NOMO-1 treated with dmso at 0.1 percent for 144 hours (cell line): ENCODE data around the gene SPINK4.
A peak's percentile ranks its signal among the peaks of the same experiment; 100 is the strongest.

Experiments
- DNase-seq: peaks from one replicate; lab custom pipeline; 2025; ENCODE audit not compliant: unreplicated experiment; lab: John Stamatoyannopoulos, UW

The SPINK4 gene, protein sequence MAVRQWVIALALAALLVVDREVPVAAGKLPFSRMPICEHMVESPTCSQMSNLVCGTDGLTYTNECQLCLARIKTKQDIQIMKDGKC

DNA sequence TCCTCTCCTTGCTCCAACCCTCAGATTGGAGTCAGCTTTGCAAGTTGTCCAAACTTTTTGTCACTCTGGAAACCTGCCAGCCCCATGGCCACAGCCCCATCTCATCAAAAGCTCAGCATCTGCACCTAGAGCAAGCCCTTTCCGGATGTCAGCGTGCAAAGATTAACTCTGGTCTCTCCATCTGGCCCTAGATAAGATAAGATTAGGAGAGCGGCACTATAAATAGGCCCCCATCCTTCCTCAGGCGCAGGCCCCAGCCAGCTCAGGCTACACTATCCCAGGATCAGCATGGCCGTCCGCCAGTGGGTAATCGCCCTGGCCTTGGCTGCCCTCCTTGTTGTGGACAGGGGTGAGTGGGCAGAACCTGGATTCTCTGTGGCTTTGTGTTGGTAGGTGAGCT is at the start of gene SPINK4:
Gene SPINK4, plus strand, starts transcription at position 247 of the 400 bp plus-strand sequence. Its CDS starts 42 bp downstream, at position 289.
- no peak for DNase-seq

- DNase-seq, result no peak
Observed at GRCh38 chr9:33192493-33193255, 47.3 kb upstream of the SPINK4 start.

DNA sequence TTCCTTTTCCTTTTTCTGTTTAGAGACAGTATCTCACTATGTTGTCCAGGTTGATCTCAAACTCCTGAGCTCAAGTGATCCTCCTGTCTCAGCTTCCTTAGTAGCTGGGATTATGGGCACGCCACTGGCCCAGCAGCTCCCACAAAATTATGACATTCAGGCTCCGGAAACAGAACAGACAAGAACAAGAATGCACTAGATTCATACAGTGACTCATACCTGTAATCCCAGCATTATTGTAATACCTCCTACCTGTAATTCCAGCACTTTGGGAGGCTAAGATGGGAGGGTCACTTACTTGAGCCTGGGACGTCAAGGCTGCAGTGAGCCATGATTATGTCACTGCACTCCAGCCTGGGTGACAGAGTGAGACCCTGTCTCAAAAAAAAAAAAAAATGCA is 46.1 kb upstream of the SPINK4 start:
- no peak for DNase-seq

GRCh38 chr9:33196736-33197135 is 43.2 kb upstream of the SPINK4 start:
- DNase-seq, result no peak

GRCh38 chr9:33197279-33198152 is 42.5 kb upstream of the SPINK4 start:
- no peak for DNase-seq

- no peak for DNase-seq
Observed at GRCh38 chr9:33198165-33198564, 41.8 kb upstream of the SPINK4 start.

GRCh38 chr9:33202018-33202417 is 37.9 kb upstream of the SPINK4 start:
- no peak for DNase-seq

- no peak for DNase-seq
Observed at GRCh38 chr9:33202552-33203201, 37.3 kb upstream of the SPINK4 start.

DNA sequence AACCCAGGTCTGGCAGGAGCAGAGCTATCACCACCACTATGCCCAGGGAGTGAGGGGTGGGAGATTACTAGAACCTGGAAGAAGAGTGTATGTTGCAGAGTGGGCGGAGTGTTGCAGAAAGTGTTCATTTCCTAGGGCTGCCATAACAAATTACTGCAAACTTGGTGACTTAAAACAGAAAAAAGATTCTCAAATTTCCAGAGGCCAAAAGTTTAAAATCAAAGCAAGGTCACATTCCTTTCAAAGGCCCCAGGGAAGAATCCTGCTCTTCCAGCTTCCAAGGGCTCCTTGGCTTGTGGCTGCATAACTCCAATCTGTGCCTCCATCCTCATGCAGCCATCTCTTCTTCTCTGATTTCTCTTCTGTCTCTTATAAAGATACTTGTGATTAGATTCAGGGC is 30.6 kb upstream of the SPINK4 start:
- DNase-seq, result no peak

DNA sequence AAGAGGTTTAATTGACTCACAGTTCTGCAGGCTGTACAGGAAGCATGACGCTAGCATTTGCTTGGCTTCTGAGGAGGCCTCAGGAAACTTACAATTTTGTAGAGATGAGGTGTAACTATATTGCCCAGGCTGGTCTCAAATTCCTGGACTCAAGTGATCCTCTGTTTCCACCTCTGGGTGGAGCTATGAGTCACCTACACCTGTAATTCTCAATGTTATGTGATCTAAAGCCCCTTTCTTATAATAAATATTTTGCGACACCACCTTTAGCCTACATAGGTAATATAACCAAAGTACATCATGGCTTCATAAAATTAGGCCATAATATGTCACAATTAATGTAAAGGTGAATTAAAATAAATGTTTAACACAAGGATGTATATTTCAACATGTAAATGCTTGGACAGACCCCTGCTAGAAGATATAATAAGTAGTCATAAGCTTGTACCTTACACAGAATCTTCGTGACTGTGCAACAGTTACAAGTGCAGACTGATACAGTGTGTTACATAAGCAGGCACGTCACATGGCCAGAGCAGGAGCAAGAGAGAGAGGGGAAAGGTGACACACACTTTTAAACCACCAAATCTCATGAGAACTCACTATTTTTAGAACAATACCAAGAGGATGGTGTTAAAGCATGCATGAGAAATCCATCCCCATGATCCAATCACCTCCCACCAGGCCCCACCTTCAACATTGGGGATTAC is 29.8 kb upstream of the SPINK4 start:
- DNase-seq, result no peak

DNA sequence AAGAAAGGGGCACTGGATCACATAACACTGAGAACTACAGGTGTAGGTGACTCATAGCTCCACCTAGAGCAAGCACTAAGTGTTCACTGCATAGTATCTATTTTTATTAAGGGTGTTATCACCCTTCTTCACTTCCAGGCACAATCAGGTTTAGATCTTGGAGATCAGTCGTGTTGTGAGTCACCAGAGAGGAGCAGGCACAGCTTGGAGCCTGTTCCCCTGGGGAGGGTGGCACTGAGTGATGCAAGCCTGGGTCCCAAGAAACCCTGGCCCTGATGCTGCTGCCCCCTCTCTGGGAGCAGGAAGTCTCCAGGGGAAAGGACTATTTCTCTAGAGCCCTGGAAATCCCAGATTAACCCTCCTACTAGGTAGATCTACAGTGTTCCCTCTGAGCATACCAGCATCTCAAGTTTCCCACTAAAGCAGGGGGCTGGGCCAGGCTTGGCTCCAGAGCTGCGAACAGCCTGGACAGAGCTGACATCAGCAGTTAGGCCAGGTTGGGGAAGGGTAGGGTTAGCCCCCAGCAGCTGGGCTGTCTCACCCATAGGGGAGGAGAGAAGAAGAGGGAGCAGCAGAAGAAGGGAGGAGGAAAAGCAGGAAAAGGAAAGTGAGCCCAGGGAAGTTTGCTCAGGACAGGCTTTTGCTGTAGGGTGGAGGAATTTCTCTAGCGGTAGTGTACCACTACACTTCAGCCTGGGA is 28.1 kb upstream of the SPINK4 start:
- DNase-seq, result no peak

GRCh38 chr9:33220681-33221567 is 19.0 kb upstream of the SPINK4 start:
- peak; percentile 29 for DNase-seq

DNA sequence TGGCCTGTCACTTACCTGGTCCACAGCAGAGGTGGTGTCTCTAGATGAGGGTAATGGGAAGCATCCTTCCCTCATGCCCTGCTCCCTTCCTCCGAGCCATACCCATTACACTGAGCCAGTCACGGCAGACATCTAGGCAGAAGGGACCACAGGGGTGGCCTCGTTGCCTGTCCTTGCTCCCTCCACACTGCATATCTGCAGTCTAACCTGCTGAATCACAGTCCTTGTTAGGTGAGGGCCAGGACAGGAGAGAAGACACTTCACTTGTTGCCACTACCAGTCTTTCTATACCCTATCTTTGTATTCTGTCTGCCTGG is 18.4 kb upstream of the SPINK4 start:
- no peak for DNase-seq

DNA sequence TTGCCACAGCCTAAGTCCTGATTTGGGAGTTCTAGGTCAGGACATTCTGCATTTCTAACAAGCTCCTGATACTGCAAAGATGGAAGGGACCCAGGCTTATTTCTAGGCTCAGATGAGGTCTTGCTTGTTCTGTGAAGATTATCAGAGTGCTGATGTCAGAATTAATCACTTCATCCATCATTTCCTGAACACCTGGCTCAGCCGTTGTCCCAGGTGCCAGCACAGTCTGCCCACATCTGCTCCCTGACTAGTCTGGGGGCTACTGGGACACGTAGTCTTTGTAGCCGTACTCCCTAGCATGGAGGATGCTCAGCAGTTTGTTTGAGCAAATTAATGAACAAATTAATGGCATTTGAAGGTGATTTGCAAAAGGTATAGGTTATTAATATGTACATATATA is 17.9 kb upstream of the SPINK4 start:
- no peak for DNase-seq

GRCh38 chr9:33223696-33224095 is 16.3 kb upstream of the SPINK4 start:
- DNase-seq, result peak; percentile 12

- peak; percentile 67 for DNase-seq
Observed at GRCh38 chr9:33225319-33226147, 14.4 kb upstream of the SPINK4 start.

DNA sequence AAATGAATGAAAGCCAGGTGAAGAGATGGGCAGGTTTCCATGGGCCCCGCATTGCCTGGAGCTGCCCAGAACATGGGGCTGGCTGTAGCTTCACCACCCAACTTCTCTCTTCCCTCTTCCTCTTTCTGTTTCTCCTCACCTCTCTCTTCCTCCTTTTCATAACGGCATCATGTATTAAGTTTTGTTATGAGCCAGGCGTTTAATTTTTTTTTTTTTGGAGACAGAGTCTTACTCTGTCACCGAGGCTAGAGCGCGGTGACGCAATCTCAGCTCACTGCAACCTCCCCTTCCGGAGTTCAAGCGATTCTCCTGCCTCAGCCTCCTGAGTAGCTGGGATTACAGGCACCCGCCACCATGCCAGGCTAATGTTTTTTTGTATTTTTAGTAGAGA is 13.0 kb upstream of the SPINK4 start:
- peak; percentile 98 for DNase-seq

GRCh38 chr9:33227741-33228140 is 12.2 kb upstream of the SPINK4 start:
- no peak for DNase-seq

DNA sequence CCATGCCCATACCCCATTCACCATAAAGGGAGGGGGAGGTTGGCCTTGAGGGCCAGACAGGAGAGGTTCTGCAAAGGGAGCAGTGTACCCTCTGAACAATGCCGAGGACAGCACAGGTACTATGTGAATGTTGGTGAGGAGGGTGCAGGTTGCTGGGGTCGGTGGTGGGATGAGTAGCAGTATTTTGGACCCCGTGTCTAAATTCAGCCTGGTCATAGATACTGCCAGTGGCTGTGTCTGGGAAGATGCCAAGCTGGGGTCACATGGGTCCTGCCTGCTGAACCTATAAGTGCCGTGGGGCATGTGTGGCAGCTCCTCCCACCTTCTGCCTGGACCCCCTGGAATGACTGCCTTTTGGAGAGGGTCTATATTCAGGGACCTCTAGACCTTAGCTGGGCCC is 11.4 kb upstream of the SPINK4 start:
- no peak for DNase-seq
